ENCODE data around the gene JPH4. TPM values are rescaled to one million over a fixed set of nuclear protein-coding genes. Genes with fewer than 3 reads are reported as not detected.
A peak's percentile ranks its signal among the peaks of the same experiment; 100 is the strongest.

JPH4 gene
- total RNA-seq, 1 experiment from 2014 or later = not detected

GRCh38 chr14:23555533-23555881 is 23.1 kb downstream of the JPH4 start:
- Mint-ChIP-seq H3K4me1 (ENCODE audit: low read depth, unreplicated experiment) (peaks cover 14% of the 10 kb centered on the region), H3K36me3 (ENCODE audit: insufficient read depth, unreplicated experiment) (peaks cover 28% of the 10 kb centered on the region), H3K27ac (ENCODE audit: unreplicated experiment) (peak overlapping the region; percentile 91), H3K9me3 (ENCODE audit: unreplicated experiment) (no peaks in the 10 kb centered on the region), H3K4me3 (ENCODE audit: unreplicated experiment) (peak overlapping the region; percentile 94), H3K27me3 (ENCODE audit: insufficient read depth, unreplicated experiment) (no peaks in the 10 kb centered on the region)
- ChIA-PET POLR2A (interaction anchor here (0.6 kb wide), 2 partner anchors 548 to 1567 kb away, joined by 4 to 5 read pairs; no protein-coding TSS in a partner anchor), CTCF (interaction anchor here (1.2 kb wide), 1 partner anchor 77 kb away, joined by 5 read pairs; no protein-coding TSS in a partner anchor)
- DNase-seq = no peak
- Histone ChIP-seq H3K27me3 (replicated peaks; ENCODE audit: control insufficient read depth, insufficient read depth, low read length) (no peaks in the 10 kb centered on the region), H3K4me3 (ENCODE audit: low read depth, low read length) (peak overlapping the region; percentile 97), H3K36me3 (ENCODE audit: control insufficient read depth, insufficient read depth, low read length) (peaks cover 3% of the 10 kb centered on the region), H3K9me3 (no peaks in the 10 kb centered on the region), H3K4me1 (0 out of 2 replicates have a peak, but pooled peaks cover 11% of the 10 kb centered on the region)
- BruUV-seq (replicated peaks) = no TSS peak
- no peak for TF ChIP-seq CTCF (IDR thresholded peaks at IDR 0.05; ENCODE audit: insufficient read depth in 1 of 2, low read depth in 1 of 2, low read length in 1 of 2, severe bottlenecking in 1 of 2, unreplicated experiment in 1 of 2)
- intact Hi-C loops (cut with micrococcal nuclease; ENCODE audit: unreplicated experiment) = no loop called here

- H3K4me1 ChIP-seq = 0 out of 2 replicates have a peak, but pooled peaks cover 5% of the 10 kb centered on the region
- no peaks in the 10 kb centered on the region for H3K9me3 Mint-ChIP-seq (ENCODE audit: unreplicated experiment)
- no peaks in the 10 kb centered on the region for H3K27me3 Mint-ChIP-seq (ENCODE audit: insufficient read depth, unreplicated experiment)
- peaks cover 8% of the 10 kb centered on the region for H3K36me3 Mint-ChIP-seq (ENCODE audit: insufficient read depth, unreplicated experiment)
- H3K4me3 Mint-ChIP-seq (ENCODE audit: unreplicated experiment) = no peak within 1 kb of the TSS
- peaks cover under 1% of the 10 kb centered on the region for H3K4me1 Mint-ChIP-seq (ENCODE audit: low read depth, unreplicated experiment)
- no peak within 1 kb of the TSS for H3K27ac Mint-ChIP-seq (ENCODE audit: unreplicated experiment)
- DNase-seq = peak; percentile 80 to 87
- peak within 1 kb of the TSS; percentile 54 for H3K4me3 ChIP-seq (ENCODE audit: low read depth, low read length)
- intact Hi-C loops (cut with micrococcal nuclease; ENCODE audit: unreplicated experiment) = no loop called here
- CTCF ChIA-PET = interaction anchor here (0.7 to 1.5 kb wide), 2 partner anchors 10 to 73 kb away, joined by 4 to 5 read pairs; no protein-coding TSS in a partner anchor
- POLR2A ChIA-PET = interaction anchor here (0.6 to 0.7 kb wide), 2 partner anchors 9 to 231 kb away, joined by 3 to 4 read pairs; no protein-coding TSS in a partner anchor
- no peaks in the 10 kb centered on the region for H3K27me3 ChIP-seq (replicated peaks; ENCODE audit: control insufficient read depth, insufficient read depth, low read length)
- BruUV-seq (replicated peaks) = no TSS peak
- TF ChIP-seq CTCF (IDR thresholded peaks at IDR 0.05; ENCODE audit: insufficient read depth in 1 of 2, low read depth in 1 of 2, low read length in 1 of 2, severe bottlenecking in 1 of 2, unreplicated experiment in 1 of 2) = no peak
- no peaks in the 10 kb centered on the region for H3K9me3 ChIP-seq
- H3K36me3 ChIP-seq (ENCODE audit: control insufficient read depth, insufficient read depth, low read length) = no peaks in the 10 kb centered on the region
Observed at GRCh38 chr14:23551266-23552028, 27.1 kb downstream of the JPH4 start, which contains the start of gene ZFHX2. ZFHX2 (minus strand) TSS chr14:23551765; CDS start chr14:23535325, 16,440 bp downstream.

- no peak overlapping the region for H3K4me3 Mint-ChIP-seq (ENCODE audit: unreplicated experiment)
- Histone ChIP-seq H3K4me3 (ENCODE audit: low read depth, low read length) (peak overlapping the region; percentile 54), H3K4me1 (0 out of 2 replicates have a peak, but pooled peaks cover 5% of the 10 kb centered on the region), H3K36me3 (ENCODE audit: control insufficient read depth, insufficient read depth, low read length) (no peaks in the 10 kb centered on the region), H3K27me3 (replicated peaks; ENCODE audit: control insufficient read depth, insufficient read depth, low read length) (no peaks in the 10 kb centered on the region), H3K9me3 (no peaks in the 10 kb centered on the region)
- H3K36me3 Mint-ChIP-seq (ENCODE audit: insufficient read depth, unreplicated experiment) = peaks cover 2% of the 10 kb centered on the region
- no peaks in the 10 kb centered on the region for H3K9me3 Mint-ChIP-seq (ENCODE audit: unreplicated experiment)
- ChIA-PET POLR2A (no interaction called here), CTCF (interaction anchor here (1.5 kb wide), 1 partner anchor 72 kb away, joined by 5 read pairs; no protein-coding TSS in a partner anchor)
- intact Hi-C loops (cut with micrococcal nuclease; ENCODE audit: unreplicated experiment) = no loop called here
- BruUV-seq (replicated peaks) = no TSS peak
- DNase-seq = no peak
- H3K27ac Mint-ChIP-seq (ENCODE audit: unreplicated experiment) = no peak overlapping the region
- no peaks in the 10 kb centered on the region for H3K4me1 Mint-ChIP-seq (ENCODE audit: low read depth, unreplicated experiment)
- H3K27me3 Mint-ChIP-seq (ENCODE audit: insufficient read depth, unreplicated experiment) = no peaks in the 10 kb centered on the region
- TF ChIP-seq CTCF (IDR thresholded peaks at IDR 0.05; ENCODE audit: insufficient read depth in 1 of 2, low read depth in 1 of 2, low read length in 1 of 2, severe bottlenecking in 1 of 2, unreplicated experiment in 1 of 2) = no peak
Observed at GRCh38 chr14:23550812-23551265, 27.8 kb downstream of the JPH4 start.

Data from Caco-2 (cell line).